GM12878 (cell line): ENCODE measurements around the gene RORB. TPM values are rescaled to one million over a fixed set of nuclear protein-coding genes. Genes with fewer than 3 reads are reported as not detected.

Experiments
- ATAC-seq: fragments of 200-7000 bp; cut with Tn5 transposase; 3 replicates; pipeline ENCODE4 v1.9.1; 2020; ENCODE audit warnings: mild to moderate bottlenecking, moderate library complexity
- BruUV-seq: library from RNA; stranded (reverse); fragments of 400-500 nt; replicated peaks from 2 replicates; lab custom pipeline; 2021; lab: Mats Ljungman, UMichigan
- CTCF ChIA-PET: fragments of 300-600 bp; sonication (Branson Sonifier 250); formaldehyde crosslinking; extraction: SDS; loops from one replicate; lab custom pipeline; 2021; ENCODE audit warnings: inconsistent platforms; lab: Yijun Ruan, JAX
- POLR2A ChIA-PET: fragments of 350-600 bp; formaldehyde crosslinking; extraction: SDS; loops from one replicate; lab custom pipeline; 2021; ENCODE audit warnings: inconsistent platforms; lab: Charles Lee
- RAD21 ChIA-PET: fragments of 300-600 bp; sonication (Branson Sonifier 250); formaldehyde crosslinking; loops from one replicate; lab custom pipeline; 2023; ENCODE audit warnings: antibody characterized with exemption; ENCODE audit not compliant: unreplicated experiment; lab: Charles Lee
- SMC1A ChIA-PET: fragments of 300-600 bp; sonication (Branson Sonifier 250); formaldehyde crosslinking; loops from one replicate; lab custom pipeline; 2023; ENCODE audit not compliant: unreplicated experiment, uncharacterized antibody; lab: Charles Lee
- DNase-seq: peaks from one replicate; pipeline ENCODE4 v3.0.0-alpha.2; 2011; ENCODE audit warnings: low read depth, low spot score
- FAIRE-seq: peaks from 3 replicates; lab custom pipeline; 2011; peaks lifted over from hg19 to GRCh38; lab: Jason Lieb, UNC
- H2AFZ ChIP-seq: 2 replicates; pipeline ENCODE4 v1.6.0; 2011; ENCODE audit warnings: low read depth, low read length, control low read depth; ENCODE audit not compliant: control insufficient read depth
- H3K27ac ChIP-seq: 2 replicates; pipeline ENCODE4 v1.5.1; 2011; ENCODE audit warnings: control low read depth; ENCODE audit not compliant: control insufficient read depth, insufficient read depth
- H3K27me3 ChIP-seq, 2 experiments: replicated peaks in 1 of 2; 2 replicates each; pipeline versions ENCODE4 v1.6.0 to v1.6.1; 2011; ENCODE audit warnings: low read length in 1 of 2; ENCODE audit not compliant: control insufficient read depth in 2 of 2, insufficient read depth in 2 of 2
- H3K36me3 ChIP-seq, 2 experiments: 2 replicates each; pipeline ENCODE4 v1.5.1; 2011; ENCODE audit warnings: low read length in 1 of 2; ENCODE audit not compliant: control insufficient read depth in 2 of 2, insufficient read depth in 2 of 2
- H3K4me1 ChIP-seq: 2 replicates; pipeline ENCODE4 v1.6.1; 2011; ENCODE audit warnings: mild to moderate bottlenecking, low read length, moderate library complexity, mixed read lengths; ENCODE audit not compliant: control insufficient read depth, insufficient read depth
- H3K4me2 ChIP-seq: 2 replicates; pipeline ENCODE4 v1.6.0; 2011; ENCODE audit warnings: control low read depth; ENCODE audit not compliant: control insufficient read depth, insufficient read depth
- H3K4me3 ChIP-seq: fragments of 200-600 bp; sonication (generic); 2 replicates; pipeline ENCODE4 v1.5.1; 2016
- H3K79me2 ChIP-seq: 2 replicates; pipeline ENCODE4 v1.6.0; 2011; ENCODE audit warnings: low read length; ENCODE audit not compliant: control insufficient read depth, insufficient read depth
- H3K9ac ChIP-seq: 2 replicates; pipeline ENCODE4 v1.8.0; 2011; ENCODE audit warnings: low read length, control low read depth, mixed read lengths; ENCODE audit not compliant: control insufficient read depth, insufficient read depth
- H3K9me3 ChIP-seq: replicated peaks from 3 replicates; pipeline ENCODE4 v1.5.1; 2011; ENCODE audit warnings: mild to moderate bottlenecking, low read length; ENCODE audit not compliant: control insufficient read depth, insufficient read depth
- H4K20me1 ChIP-seq: 2 replicates; pipeline ENCODE4 v1.6.0; 2011; ENCODE audit not compliant: control insufficient read depth, insufficient read depth
- ATF3 ChIP-seq: IDR thresholded peaks from 2 replicates; pipeline ENCODE4 v1.6.1; 2011; ENCODE audit warnings: low read depth, mild to moderate bottlenecking, low read length, moderate library complexity, borderline replicate concordance; ENCODE audit errors: extremely low read depth
- CHD2 ChIP-seq: IDR thresholded peaks from 2 replicates; pipeline ENCODE4 v1.6.1; 2011; ENCODE audit warnings: low read depth, low read length, improper control_type of control experiment, borderline replicate concordance
- ETV6 ChIP-seq, 2 experiments: fragments of 450-650 bp in 1 of 2; IDR thresholded peaks in 1 of 2; conservative IDR thresholded peaks in 1 of 2; 2 replicates each; pipeline ENCODE4 v1.6.1; 2014; ENCODE audit warnings: antibody characterized with exemption in 1 of 2, borderline replicate concordance in 1 of 2, low read depth in 1 of 2, mild to moderate bottlenecking in 1 of 2, moderate library complexity in 1 of 2
- FOXK2 ChIP-seq: fragments of 450-650 bp; IDR thresholded peaks from 2 replicates; pipeline ENCODE4 v1.6.1; 2017; ENCODE audit warnings: mild to moderate bottlenecking, moderate library complexity
- JUND ChIP-seq: IDR thresholded peaks from 2 replicates; pipeline ENCODE4 v1.6.1; 2012; ENCODE audit warnings: low read depth, mild to moderate bottlenecking, low read length, improper control_type of control experiment, moderate library complexity
- KAT2A ChIP-seq: conservative IDR thresholded peaks from 2 replicates; pipeline ENCODE4 v1.6.1; 2011; ENCODE audit warnings: low read depth, low read length; ENCODE audit not compliant: control insufficient read depth
- MYB ChIP-seq: fragments of 150-350 bp; IDR thresholded peaks from 2 replicates; pipeline ENCODE4 v1.6.1; 2014; ENCODE audit warnings: mild to moderate bottlenecking, low read depth, low read length, borderline replicate concordance
- SMC3 ChIP-seq: IDR thresholded peaks from 2 replicates; pipeline ENCODE4 v1.6.1; 2011; ENCODE audit warnings: low read length, improper control_type of control experiment, borderline replicate concordance
- SPI1 ChIP-seq: IDR thresholded peaks from 2 replicates; pipeline ENCODE4 v1.6.1; 2011; ENCODE audit warnings: low read depth, mild to moderate bottlenecking, low read length, moderate library complexity, borderline replicate concordance; ENCODE audit not compliant: insufficient read depth
- ZBTB40 ChIP-seq: fragments of 450-650 bp; IDR thresholded peaks from 2 replicates; pipeline ENCODE4 v1.6.1; 2016; ENCODE audit warnings: mild to moderate bottlenecking, moderate library complexity, borderline replicate concordance
- WGBS: methylation state at CpG from one replicate; pipeline ENCODE4 v1.1.6; 2016; ENCODE audit warnings: low lambda C conversion rate; ENCODE audit not compliant: insufficient replicate concordance, insufficient coverage; ENCODE audit errors: missing lambda C conversion rate; 5-methylcytosine and 5-hydroxymethylcytosine counted together
- in situ Hi-C: fragments of 300-500 bp; cut with MboI; formaldehyde crosslinking; loops from 9 replicates; pipeline ENCODE4 v1.14.3; 2018; ENCODE audit warnings: mixed read lengths
- intact Hi-C: fragments of 100-400 bp; cut with micrococcal nuclease; formaldehyde crosslinking; loops from one replicate; pipeline ENCODE4 v1.14.2; 2022; ENCODE audit not compliant: unreplicated experiment
- polyA plus RNA-seq, 11 experiments: library from polyadenylated mRNA; depleted of rRNA in 4 of 11; unstranded in 6 of 11; stranded (reverse) in 5 of 11; fragments of >200 nt; fragmentation: Nextera tagmentation in 4 of 11; fragmentation: Illumina TruSeq in 1 of 11; extraction: Ambion mirVana in 4 of 11; extraction: Trizol in 1 of 11; gene quantifications; 1 replicate in 1 of 11; 2 replicates in 10 of 11; pipeline versions ENCODE4 v1.2.1 to v1.2.3, GENCODE V29; 2011 to 2016; ENCODE audit warnings: inconsistent platforms in 2 of 11, missing spikeins in 2 of 11, low read depth in 1 of 11
- total RNA-seq, 4 experiments: library from RNA; depleted of rRNA in 3 of 4; stranded (reverse); fragments of >200 nt in 3 of 4; fragmentation: Illumina TruSeq in 1 of 4; extraction: Trizol in 1 of 4; gene quantifications; 2 replicates each; pipeline versions ENCODE4 v1.2.1 to v1.2.3, GENCODE V29; 2013 to 2021
- TF ChIP-seq, protein P1 (sequence below): fragments of 450-650 bp; conservative IDR thresholded peaks from 2 replicates; pipeline ENCODE4 v1.6.1; 2017; ENCODE audit warnings: mild to moderate bottlenecking, moderate library complexity

The RORB gene
- total and polyA plus RNA-seq, 10 of the 15 experiments (the other 5 are each of a cell fraction or from before 2014, with no cell fraction given), result under 0.01 to 0.01 TPM; not detected in 8

DNA sequence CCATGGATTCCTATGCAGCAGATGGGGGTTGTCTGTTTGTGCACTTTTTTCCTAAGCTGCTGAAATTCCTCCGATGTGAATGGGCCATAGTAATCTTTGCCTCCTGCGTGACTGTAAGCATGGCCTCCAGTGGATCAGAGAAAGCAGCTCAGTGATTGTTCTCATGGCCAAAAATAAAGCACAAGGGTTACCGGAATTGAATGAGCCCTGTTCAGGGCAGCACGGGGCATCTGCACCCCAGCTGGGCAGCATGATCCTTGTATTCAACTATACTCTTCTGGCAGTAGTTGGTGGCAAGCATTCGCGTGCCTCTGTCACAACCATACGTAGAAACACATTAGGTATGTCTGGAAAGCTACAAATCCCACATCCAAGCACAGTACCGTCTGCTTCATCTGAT is 193.9 kb downstream of the RORB start:
- 26% methylated on average over 8 of the region's 8 CpGs for WGBS
- POLR2A ChIA-PET, result no interaction called here
- H3K27me3 ChIP-seq, result no peaks in the 10 kb centered on the region; a peak in 1 of 4 replicates
- no peak for TF ChIP-seq CHD2
- no peak for TF ChIP-seq SPI1
- TF ChIP-seq MYB, result no peak
- no peak for TF ChIP-seq SMC3
- TF ChIP-seq FOXK2, result no peak
- no peak for TF ChIP-seq KAT2A
- TF ChIP-seq ETV6 (conservative IDR thresholded peaks at IDR 0.05 in 1 of 2, IDR thresholded peaks at IDR 0.05 in 1 of 2; ENCODE audit: borderline replicate concordance in 1 of 2, low read depth in 1 of 2), result no peak
- no peak for TF ChIP-seq JUND
- TF ChIP-seq ZBTB40, result no peak
- TF ChIP-seq, protein P1, sequence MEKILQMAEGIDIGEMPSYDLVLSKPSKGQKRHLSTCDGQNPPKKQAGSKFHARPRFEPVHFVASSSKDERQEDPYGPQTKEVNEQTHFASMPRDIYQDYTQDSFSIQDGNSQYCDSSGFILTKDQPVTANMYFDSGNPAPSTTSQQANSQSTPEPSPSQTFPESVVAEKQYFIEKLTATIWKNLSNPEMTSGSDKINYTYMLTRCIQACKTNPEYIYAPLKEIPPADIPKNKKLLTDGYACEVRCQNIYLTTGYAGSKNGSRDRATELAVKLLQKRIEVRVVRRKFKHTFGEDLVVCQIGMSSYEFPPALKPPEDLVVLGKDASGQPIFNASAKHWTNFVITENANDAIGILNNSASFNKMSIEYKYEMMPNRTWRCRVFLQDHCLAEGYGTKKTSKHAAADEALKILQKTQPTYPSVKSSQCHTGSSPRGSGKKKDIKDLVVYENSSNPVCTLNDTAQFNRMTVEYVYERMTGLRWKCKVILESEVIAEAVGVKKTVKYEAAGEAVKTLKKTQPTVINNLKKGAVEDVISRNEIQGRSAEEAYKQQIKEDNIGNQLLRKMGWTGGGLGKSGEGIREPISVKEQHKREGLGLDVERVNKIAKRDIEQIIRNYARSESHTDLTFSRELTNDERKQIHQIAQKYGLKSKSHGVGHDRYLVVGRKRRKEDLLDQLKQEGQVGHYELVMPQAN, result no peak
- no peak for TF ChIP-seq ATF3
- TF ChIP-seq, all 136 proteins: peak for 0
- H4K20me1 ChIP-seq, result no peaks in the 10 kb centered on the region
- in situ Hi-C loops, result no loop called here
- no peak overlapping the region for H3K4me3 ChIP-seq
- no peak overlapping the region for H3K9ac ChIP-seq
- no TSS peak for BruUV-seq
- CTCF ChIA-PET, result no interaction called here
- H2AFZ ChIP-seq, result no peak overlapping the region
- no peak overlapping the region for H3K4me2 ChIP-seq
- no peaks in the 10 kb centered on the region for H3K4me1 ChIP-seq
- H3K36me3 ChIP-seq, result no peaks in the 10 kb centered on the region
- DNase-seq (no peak), ATAC-seq (no peak), FAIRE-seq (no peak)
- no peaks in the 10 kb centered on the region for H3K9me3 ChIP-seq
- no peak overlapping the region for H3K27ac ChIP-seq
- H3K79me2 ChIP-seq, result no peaks in the 10 kb centered on the region
- SMC1A ChIA-PET, result no interaction called here
- intact Hi-C loops, result no loop called here
- RAD21 ChIA-PET, result no interaction called here
